ENCODE data around the gene SMYD3. TPM values are rescaled to one million over a fixed set of nuclear protein-coding genes. Genes with fewer than 3 reads are reported as not detected.

The SMYD3 gene
- total and polyA plus RNA-seq, 2 donors (not counting 1 experiment from before 2014, with no cell fraction given), result 9.7 to 37.2 TPM

- ATAC-seq (ENCODE audit: low read depth) (no peak), DNase-seq (no peak)
- Mint-ChIP-seq H3K4me3 (no peak overlapping the region), H3K4me1 (peaks cover 1% of the 10 kb centered on the region), H3K27ac (no peak overlapping the region), H3K9me3 (ENCODE audit: insufficient read depth) (no peaks in the 10 kb centered on the region), H3K27me3 (no peaks in the 10 kb centered on the region)
- ChIA-PET CTCF (no interaction called here), POLR2A (no interaction called here)
- Histone ChIP-seq H4K20me1 (ENCODE audit: control insufficient read depth, insufficient read depth, low read length, poor library complexity, severe bottlenecking) (peaks cover 13% of the 10 kb centered on the region), H3K4me2 (replicated peaks; ENCODE audit: low read depth, low read length, poor library complexity, severe bottlenecking) (no peak overlapping the region), H3K9me3 (ENCODE audit: control extremely low read depth in 1 of 3, control insufficient read depth in 2 of 3, insufficient read depth in 1 of 3, low read length in 2 of 3) (no peaks in the 10 kb centered on the region), H2AFZ (ENCODE audit: insufficient read depth, low read depth, low read length, poor library complexity, severe bottlenecking) (no peak overlapping the region), H3K36me3 (replicated peaks in 1 of 2; ENCODE audit: control extremely low read depth in 1 of 2, control insufficient read depth in 1 of 2, extremely low read depth in 1 of 2, insufficient read depth in 2 of 2, low read length in 1 of 2) (peaks cover 17 to 70% of the 10 kb centered on the region in 2 experiments), H3K9ac (ENCODE audit: low read length) (no peak overlapping the region), H3K27me3 (replicated peaks in 1 of 4; ENCODE audit: control extremely low read depth in 1 of 4, control insufficient read depth in 3 of 4, insufficient read depth in 4 of 4, low read length in 3 of 4) (no peaks in the 10 kb centered on the region), H3K4me3 (ENCODE audit: control extremely low read depth in 1 of 5, extremely low read depth in 1 of 5, insufficient read depth in 1 of 5, low read depth in 2 of 5, low read length in 4 of 5) (no peak overlapping the region), H3K79me2 (ENCODE audit: control insufficient read depth, insufficient read depth, low read length) (peaks cover 40% of the 10 kb centered on the region), H3K27ac (ENCODE audit: low read length in 2 of 2) (no peak overlapping the region), H3K4me1 (ENCODE audit: control insufficient read depth in 2 of 2, insufficient read depth in 2 of 2, low read length in 2 of 2) (no peaks in the 10 kb centered on the region)
- intact Hi-C loops (cut with micrococcal nuclease), result no loop called here
- WGBS (ENCODE audit: insufficient coverage), result 98% methylated on average over 5 of the region's 6 CpGs
- TF ChIP-seq EZH2 (IDR thresholded peaks at IDR 0.05; ENCODE audit: borderline replicate concordance, insufficient read depth, low read depth, low read length, poor library complexity, severe bottlenecking) (no peak), CTCF (IDR thresholded peaks at IDR 0.05) (no peak)
Measured at GRCh38 chr1:246552110-246552509, 45.0 kb upstream of the SMYD3 start.

- no peak overlapping the region for H3K4me3 Mint-ChIP-seq
- Histone ChIP-seq H3K27ac (ENCODE audit: low read length in 2 of 2) (no peak overlapping the region), H2AFZ (ENCODE audit: insufficient read depth, low read depth, low read length, poor library complexity, severe bottlenecking) (no peak overlapping the region), H3K9me3 (ENCODE audit: control extremely low read depth in 1 of 3, control insufficient read depth in 2 of 3, insufficient read depth in 1 of 3, low read length in 2 of 3) (no peaks in the 10 kb centered on the region), H3K9ac (ENCODE audit: low read length) (no peak overlapping the region), H3K4me1 (ENCODE audit: control insufficient read depth in 2 of 2, insufficient read depth in 2 of 2, low read length in 2 of 2) (no peaks in the 10 kb centered on the region), H3K4me3 (ENCODE audit: control extremely low read depth in 1 of 5, extremely low read depth in 1 of 5, insufficient read depth in 1 of 5, low read depth in 2 of 5, low read length in 4 of 5) (no peak overlapping the region), H4K20me1 (ENCODE audit: control insufficient read depth, insufficient read depth, low read length, poor library complexity, severe bottlenecking) (peaks cover 18% of the 10 kb centered on the region), H3K27me3 (replicated peaks in 1 of 4; ENCODE audit: control extremely low read depth in 1 of 4, control insufficient read depth in 3 of 4, insufficient read depth in 4 of 4, low read length in 3 of 4) (no peaks in the 10 kb centered on the region), H3K4me2 (replicated peaks; ENCODE audit: low read depth, low read length, poor library complexity, severe bottlenecking) (no peak overlapping the region), H3K79me2 (ENCODE audit: control insufficient read depth, insufficient read depth, low read length) (peaks cover 31% of the 10 kb centered on the region), H3K36me3 (replicated peaks in 1 of 2; ENCODE audit: control extremely low read depth in 1 of 2, control insufficient read depth in 1 of 2, extremely low read depth in 1 of 2, insufficient read depth in 2 of 2, low read length in 1 of 2) (peaks cover 12 to 56% of the 10 kb centered on the region in 2 experiments)
- intact Hi-C loops (cut with micrococcal nuclease), result no loop called here
- DNase-seq (no peak), ATAC-seq (ENCODE audit: low read depth) (no peak)
- H3K27ac Mint-ChIP-seq, result no peak overlapping the region
- ChIA-PET POLR2A (no interaction called here), CTCF (no interaction called here)
- no peak for TF ChIP-seq CTCF (IDR thresholded peaks at IDR 0.05)
- TF ChIP-seq EZH2 (IDR thresholded peaks at IDR 0.05; ENCODE audit: borderline replicate concordance, insufficient read depth, low read depth, low read length, poor library complexity, severe bottlenecking), result no peak
- no peaks in the 10 kb centered on the region for H3K27me3 Mint-ChIP-seq
- WGBS (ENCODE audit: insufficient coverage), result 71% methylated on average over 7 of the region's 11 CpGs
- peaks cover 1% of the 10 kb centered on the region for H3K4me1 Mint-ChIP-seq
- H3K9me3 Mint-ChIP-seq (ENCODE audit: insufficient read depth), result no peaks in the 10 kb centered on the region
Measured at GRCh38 chr1:246550402-246550801, 43.3 kb upstream of the SMYD3 start.
